NOMO-1 treated with dmso at 0.1 percent for 144 hours (cell line): ENCODE data around the gene OLFML1.

Experiments used
- DNase-seq: peaks from one replicate; lab custom pipeline; 2025; ENCODE audit not compliant: unreplicated experiment; lab: John Stamatoyannopoulos, UW

Gene OLFML1

DNA sequence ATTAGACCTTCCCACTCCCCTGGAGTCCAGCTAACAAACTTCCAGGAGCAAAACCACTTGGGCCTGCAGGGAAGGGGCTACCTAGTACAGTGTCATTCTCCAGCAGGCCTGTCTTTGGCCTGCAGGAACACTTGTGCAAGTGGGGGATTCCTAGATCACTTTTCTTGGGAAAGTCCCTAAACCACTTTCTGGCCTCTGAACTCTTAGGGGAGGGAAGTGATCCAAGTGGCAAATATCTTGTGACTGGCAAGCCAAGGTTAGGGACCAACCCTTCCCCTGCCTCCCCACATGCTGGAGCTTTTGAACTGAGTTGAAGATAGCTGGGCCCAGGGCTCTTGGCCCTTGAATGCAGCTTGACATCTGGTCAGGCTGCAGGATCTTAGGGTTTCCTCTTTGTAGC lies 45.7 kb downstream of the OLFML1 start:
- DNase-seq: no peak

DNA sequence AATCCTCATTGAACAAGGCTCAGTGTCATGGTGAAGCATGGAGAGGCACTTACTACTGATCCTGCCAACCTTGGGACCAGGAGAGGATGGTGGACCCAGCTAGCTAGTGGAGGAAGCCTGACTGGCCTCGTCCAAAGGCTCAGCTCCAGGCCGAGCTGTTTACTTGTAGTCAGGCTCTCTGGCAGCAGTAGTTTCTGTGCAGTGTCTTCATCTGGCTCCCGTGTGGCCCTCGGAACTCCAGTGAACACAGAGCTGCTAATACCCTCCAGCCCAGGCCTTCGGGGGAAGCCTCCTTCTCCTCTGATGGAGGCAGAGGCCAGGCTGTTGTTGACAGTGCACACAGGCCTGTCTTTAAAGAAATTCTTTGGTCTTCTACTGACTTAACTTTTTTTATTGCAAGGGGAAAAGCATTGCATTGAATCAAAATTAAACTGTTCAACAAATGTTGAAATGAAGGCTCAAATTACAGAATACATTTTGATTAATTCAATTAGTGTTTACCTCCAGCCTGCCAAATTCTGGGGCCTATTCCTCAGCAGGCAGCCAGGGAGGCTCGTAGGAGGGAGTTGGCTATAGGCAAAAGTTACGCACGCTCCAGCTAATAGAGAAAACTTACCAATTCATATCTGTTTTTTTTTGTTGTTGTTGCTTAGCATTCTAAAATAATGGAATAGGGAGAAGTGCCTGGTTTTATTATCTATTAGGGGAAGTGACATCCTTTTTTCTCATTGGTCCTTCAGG lies 47.3 kb downstream of the OLFML1 start:
- no peak for DNase-seq

DNA sequence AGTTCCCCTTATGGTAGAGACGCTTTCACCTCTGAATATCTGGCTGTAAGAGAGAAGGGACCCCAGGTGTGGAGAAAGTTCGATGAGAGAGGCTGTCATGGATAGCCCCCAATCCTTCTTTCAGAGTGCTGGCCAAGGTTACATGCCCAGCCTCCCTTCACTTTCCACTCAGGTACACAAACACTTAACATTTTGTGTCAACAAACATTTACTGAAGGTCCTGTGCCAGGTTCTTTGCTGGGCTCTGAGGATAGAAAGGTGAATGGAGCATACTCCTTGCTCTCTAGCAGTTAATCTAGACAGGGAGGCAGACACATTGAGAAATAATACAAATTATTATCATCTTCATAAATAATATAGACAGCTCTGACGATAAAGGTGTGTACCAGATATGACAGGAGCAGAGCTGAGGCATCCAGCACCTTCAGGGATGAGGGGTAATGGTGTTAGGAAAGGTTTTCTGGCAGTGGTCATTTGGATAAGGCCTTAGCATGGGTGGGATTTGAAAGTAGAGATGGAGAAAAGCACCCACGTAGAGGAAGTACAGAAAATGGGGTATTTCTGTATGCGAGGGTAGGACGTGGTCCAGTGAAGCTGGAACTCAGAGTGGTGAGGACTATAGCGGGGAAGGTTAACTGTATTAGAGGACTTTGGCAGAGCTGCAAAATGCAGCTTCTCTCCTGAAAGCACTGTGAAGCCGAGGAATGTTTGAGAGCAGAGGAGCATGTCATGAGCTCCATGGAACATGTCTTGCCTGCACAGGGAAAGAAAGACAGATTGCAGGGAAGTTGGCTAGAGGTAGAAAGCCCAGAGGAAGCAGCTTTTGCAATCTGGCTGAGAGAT lies 48.1 kb downstream of the OLFML1 start:
- no peak for DNase-seq

DNA sequence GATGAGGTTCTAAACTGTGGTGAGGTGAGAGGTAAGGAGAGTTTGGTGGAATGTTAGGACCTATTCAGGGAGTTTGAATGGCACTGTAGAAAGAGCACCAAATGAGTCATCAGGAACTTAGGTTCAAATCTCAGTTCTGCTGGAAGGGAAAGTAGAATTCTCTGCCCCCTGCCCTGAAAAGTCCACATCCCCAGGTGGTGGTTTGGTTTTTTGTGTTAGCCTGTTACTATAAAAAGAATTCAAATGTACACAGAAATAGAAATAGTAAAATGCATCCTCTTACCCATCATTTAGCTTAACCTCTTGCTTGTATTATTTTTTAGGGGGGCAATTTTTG lies 48.7 kb downstream of the OLFML1 start:
- DNase-seq: no peak

DNA sequence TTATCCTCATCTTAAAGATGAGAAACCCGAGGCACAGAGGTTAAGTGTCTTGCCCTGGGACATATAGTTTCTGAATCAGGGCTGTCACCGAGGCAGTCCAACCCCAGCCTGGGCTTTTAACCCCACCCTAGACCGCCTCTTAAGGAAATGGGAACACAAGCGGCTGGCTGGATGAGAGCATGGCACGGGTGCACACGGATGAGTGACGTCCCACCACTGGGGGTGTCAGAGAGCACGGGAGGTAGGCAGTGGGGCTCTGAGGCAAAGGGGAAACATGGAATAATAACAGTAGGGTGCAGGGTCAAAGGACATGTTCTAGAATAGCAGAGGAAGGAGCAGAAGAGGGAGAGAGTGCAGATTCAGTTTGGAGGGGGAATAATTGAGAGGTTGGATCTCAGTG lies 50.8 kb downstream of the OLFML1 start:
- no peak for DNase-seq

- no peak for DNase-seq
Measured at GRCh38 chr11:7537265-7537664, 52.0 kb downstream of the OLFML1 start.

- no peak for DNase-seq
Measured at GRCh38 chr11:7538031-7538430, 52.7 kb downstream of the OLFML1 start.

DNA sequence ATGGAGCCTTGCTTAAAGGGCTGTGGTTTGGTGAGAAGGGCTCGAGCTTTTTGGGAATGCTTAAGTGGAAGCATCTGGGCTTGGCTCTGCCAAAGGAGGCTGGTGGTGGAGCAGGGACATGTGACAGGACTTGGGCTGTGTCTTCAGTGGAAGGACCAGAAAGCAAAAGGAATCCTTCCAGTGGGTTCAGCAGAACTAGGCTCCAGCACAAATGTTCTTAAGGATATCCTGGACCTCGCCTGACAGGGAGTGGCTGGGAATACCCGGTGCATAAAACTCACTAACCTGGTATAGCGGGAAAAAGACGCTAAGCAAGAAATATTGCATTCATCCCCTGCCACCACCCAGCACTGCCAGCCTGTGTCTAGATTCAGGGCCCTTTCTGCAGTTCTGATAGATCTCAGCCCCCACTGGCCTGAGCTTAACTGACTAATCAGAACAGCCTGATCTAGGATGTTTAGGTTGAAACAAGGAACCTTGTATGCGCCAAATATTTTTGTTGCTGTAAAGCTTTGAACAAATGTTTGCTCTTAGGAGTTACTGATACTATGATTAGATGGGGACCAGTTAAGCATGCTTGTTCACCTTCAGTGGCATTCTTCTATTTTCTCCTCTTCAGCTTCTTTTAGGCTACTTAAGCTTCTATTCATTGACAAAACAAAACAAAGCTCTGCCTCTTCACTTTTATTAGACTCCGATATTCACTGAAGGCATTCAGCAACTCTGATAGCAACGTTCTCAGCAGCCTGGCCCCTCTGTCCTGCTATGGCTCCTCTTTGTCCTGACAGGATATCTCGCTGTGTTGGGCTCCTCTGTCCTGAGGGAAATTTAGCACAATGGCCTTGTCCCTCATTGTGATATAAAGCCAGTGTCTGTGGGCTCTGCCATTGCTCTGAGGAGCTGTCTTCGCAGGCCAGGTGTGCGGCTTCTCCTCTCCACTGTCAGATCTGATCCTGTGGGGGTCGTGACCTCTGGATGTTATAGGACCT lies 53.5 kb downstream of the OLFML1 start:
- no peak for DNase-seq

GRCh38 chr11:7540830-7541555 lies 55.7 kb downstream of the OLFML1 start:
- DNase-seq: no peak

- no peak for DNase-seq
Measured at GRCh38 chr11:7543302-7543701, 58.0 kb downstream of the OLFML1 start.

GRCh38 chr11:7544021-7544420 lies 58.7 kb downstream of the OLFML1 start:
- DNase-seq: no peak

DNA sequence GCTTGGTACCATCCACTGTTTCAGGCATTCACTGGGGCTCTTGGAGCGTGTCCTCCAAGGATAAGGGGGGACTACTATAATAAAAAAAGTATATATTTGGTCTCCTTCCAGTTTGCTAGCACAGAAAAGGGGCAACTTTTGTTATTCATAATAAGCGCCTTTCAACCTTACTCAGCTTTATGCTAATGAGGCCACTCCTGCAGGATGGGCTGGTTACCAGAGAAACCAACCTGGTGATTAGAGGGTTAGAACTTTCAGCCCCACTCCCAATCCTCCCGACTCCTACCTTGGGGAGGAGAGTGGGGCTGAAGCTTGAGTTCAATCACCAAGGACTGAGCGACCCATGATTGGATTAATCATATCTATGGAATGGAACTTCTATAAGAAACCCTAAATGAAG lies 60.3 kb downstream of the OLFML1 start:
- DNase-seq: no peak

GRCh38 chr11:7546324-7546791 lies 61.1 kb downstream of the OLFML1 start:
- no peak for DNase-seq

DNA sequence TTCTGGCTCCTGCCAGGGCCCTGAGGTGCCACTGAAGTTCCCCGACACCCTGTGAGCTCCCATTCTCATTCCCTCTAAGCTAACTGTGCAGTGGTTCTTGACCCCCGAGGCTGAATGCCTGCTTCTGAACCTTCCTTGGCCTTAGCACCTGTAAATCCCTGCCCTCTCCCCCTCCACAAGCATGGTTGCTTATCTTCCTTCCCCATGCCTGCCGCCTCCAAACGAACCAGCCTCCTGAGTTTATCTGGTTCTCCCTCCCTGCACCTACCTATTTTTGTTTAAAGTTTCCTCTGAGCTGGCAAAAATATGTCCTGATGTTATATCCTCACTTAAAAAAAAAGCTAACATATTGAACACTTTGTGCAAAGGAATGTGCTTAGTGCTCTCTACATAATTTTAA lies 62.4 kb downstream of the OLFML1 start:
- no peak for DNase-seq

GRCh38 chr11:7548659-7549274 lies 63.5 kb downstream of the OLFML1 start:
- DNase-seq: no peak

DNA sequence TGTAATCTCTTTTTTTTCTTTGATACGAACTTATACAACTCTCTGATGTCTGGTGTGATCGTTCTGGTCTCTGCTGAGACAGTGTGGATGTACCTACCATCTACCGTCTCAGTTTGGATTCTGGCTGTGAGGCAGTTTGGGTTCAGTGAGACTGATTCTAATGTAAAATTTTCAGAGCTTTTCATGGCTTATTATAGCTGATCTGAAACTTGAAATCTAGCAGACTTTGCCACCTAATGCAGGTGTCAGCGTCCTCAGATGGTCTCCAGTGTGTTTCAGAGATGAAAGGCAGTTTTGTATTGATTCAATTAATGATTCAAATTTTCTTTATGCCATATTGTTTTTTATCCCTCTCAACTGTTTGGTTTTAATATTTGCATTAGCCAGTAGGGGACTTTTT lies 64.4 kb downstream of the OLFML1 start:
- DNase-seq: no peak

DNA sequence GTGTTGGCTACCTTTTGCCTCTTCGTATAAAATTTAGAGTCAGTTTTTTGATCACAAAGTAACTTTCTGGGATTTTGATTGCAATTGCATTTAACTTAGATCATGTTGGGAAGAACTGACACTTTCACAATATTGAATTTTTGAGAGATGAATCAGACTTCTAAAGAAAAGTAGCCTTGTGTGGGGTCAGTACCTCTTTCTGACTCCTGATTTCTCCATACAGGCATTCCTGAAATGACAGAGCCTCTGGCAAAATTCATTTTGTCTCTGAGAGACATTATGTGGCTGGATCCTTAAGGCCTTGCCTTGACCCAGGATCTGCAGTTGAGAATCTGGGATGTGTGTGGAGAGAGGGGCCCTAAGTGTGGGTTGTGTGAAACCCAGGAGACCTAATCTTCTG lies 66.3 kb downstream of the OLFML1 start:
- no peak for DNase-seq

GRCh38 chr11:7552666-7553065 lies 67.4 kb downstream of the OLFML1 start:
- DNase-seq: no peak

GRCh38 chr11:7555052-7555699 lies 69.9 kb downstream of the OLFML1 start:
- no peak for DNase-seq

DNA sequence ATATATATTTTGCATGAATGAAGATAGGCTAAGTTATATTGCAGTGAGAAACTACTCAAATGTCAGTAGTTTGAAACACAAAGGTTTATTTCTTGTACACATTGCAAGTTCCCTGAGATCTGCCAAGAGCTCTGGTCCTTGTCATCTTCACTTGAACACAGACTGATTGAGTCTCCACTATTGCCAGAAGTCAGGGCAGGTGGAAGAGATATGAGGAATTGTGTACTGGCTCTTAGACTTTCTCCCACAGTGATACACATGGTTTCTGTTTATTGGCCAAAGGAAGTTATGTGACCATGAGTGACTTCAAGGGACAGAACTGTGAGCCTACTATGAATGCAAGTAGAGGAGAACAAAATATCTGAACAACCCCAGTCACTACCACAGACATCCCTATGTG lies 72.7 kb downstream of the OLFML1 start:
- DNase-seq: no peak
